Epithelial cell of proximal tubule (primary cell): ENCODE data around the gene RPL32. TPM values are rescaled to one million over a fixed set of nuclear protein-coding genes. Genes with fewer than 3 reads are reported as not detected.
A peak's percentile ranks its signal among the peaks of the same experiment; 100 is the strongest.
"Not testable (repeated sequence)": the region's sequence is repeated elsewhere in the genome, so short reads cannot be mapped to it uniquely, and the experiment has no call there.

Source experiments
- DNase-seq: peaks from one replicate; pipeline ENCODE4 v3.0.0-alpha.2; 2011; ENCODE audit warnings: low read depth
- H3K4me3 ChIP-seq: 2 replicates; pipeline ENCODE4 v1.5.1; 2011; ENCODE audit warnings: low read depth, mild to moderate bottlenecking, low read length
- total RNA-seq: library from RNA; depleted of rRNA; stranded (reverse); fragments of >200 nt; gene quantifications from 2 replicates; pipeline ENCODE4 v1.2.3, GENCODE V29; 2015
- TF ChIP-seq, protein P1 (sequence below): conservative IDR thresholded peaks from 2 replicates; pipeline ENCODE4 v1.5.1; 2012; ENCODE audit warnings: low read depth, mild to moderate bottlenecking, low read length

RPL32 gene
- total RNA-seq, 1 donor from 2014 or later: 1,030 TPM

DNA sequence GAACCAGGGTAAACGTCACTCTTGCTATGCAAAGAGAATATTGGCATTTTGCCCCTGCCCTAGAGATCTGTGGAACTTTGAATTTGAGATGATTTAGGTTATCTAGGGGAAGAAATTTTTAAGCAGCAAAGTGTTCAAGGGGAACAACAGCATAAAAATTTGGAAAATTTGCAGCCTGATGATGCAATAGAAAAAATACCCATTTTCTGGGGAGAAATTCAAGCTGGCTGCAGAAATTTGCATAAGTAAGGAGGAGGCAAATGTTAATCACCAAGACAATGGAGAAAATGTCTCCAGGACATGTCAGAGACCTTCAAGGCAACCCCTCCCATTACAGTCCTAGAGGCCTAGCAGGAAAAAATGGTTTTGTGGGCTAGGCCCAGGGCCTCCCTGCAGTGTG, 4.4 kb upstream of the RPL32 start:
- H3K4me3 ChIP-seq: no peak overlapping the region
- DNase-seq: no peak
- TF ChIP-seq, protein P1, sequence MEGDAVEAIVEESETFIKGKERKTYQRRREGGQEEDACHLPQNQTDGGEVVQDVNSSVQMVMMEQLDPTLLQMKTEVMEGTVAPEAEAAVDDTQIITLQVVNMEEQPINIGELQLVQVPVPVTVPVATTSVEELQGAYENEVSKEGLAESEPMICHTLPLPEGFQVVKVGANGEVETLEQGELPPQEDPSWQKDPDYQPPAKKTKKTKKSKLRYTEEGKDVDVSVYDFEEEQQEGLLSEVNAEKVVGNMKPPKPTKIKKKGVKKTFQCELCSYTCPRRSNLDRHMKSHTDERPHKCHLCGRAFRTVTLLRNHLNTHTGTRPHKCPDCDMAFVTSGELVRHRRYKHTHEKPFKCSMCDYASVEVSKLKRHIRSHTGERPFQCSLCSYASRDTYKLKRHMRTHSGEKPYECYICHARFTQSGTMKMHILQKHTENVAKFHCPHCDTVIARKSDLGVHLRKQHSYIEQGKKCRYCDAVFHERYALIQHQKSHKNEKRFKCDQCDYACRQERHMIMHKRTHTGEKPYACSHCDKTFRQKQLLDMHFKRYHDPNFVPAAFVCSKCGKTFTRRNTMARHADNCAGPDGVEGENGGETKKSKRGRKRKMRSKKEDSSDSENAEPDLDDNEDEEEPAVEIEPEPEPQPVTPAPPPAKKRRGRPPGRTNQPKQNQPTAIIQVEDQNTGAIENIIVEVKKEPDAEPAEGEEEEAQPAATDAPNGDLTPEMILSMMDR: no peak

DNA sequence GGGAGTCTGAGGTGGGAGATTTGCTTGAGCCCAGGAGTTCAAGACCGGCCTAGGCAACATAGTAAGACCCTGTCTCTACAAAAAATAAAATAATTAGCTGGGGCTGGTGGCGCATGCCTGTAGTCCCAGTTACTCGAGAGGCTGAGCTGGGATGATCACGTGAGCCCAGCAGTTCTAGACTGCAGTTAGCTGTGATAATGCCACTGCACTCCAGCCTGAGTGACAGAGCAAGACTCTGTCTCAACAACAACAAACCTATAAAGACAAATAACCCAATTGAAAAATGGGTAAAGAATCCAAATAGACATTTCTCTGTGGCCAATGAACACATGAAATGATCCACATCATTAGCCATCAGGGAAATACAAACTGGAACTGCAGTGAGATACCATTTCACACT, 1.1 kb upstream of the RPL32 start:
- no peak overlapping the region for H3K4me3 ChIP-seq
- DNase-seq: no peak
- TF ChIP-seq, protein P1: no peak

DNA sequence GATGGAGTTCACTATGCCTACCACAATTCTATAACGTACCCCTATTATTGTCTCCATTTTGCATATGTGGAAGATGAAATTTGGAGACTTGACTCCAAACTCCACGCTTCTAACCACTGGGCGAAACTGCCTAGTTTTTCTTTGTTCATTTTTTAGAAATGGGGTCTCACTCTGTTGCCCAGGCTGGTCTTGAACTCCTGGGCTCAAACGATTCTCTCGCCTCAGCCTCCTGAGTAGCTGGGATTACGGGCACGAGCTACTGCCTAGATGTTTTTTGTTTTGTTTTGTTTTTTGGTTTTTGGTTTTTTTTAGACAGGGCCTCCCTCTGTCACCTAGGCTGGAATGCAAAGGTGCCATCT, 584 bp upstream of the RPL32 start:
- DNase-seq: no peak
- H3K4me3 ChIP-seq: peak overlapping the region; percentile 88
- TF ChIP-seq, protein P1: no peak

DNA sequence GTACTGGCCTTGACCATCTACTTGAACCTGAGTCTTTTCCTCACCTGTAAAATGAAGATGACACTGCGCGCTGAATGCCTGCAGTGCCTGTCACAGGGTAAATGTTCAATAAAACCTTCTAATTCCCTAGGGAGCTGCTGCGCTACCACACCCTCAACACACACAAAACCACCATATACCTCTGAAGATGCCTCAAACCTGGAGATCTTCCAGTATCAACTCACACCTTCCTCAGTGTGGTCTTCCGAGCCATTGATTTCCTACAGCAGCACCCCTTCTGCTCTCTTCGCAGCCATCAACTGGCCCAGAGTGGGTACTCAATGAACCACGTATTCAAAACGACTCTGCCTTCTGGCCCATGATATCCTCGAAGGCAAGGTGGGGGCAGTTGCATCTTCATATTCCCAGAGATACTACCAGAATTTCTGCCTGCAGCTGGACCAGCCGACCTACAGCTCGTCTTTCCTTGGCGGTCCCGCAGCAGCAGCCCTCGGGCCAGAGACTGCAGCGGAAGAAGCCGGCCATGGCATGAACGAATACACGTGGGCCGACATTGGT, 695 bp downstream of the RPL32 start:
- H3K4me3 ChIP-seq: peak overlapping the region; percentile 88
- DNase-seq: no peak
- TF ChIP-seq, protein P1: no peak

DNA sequence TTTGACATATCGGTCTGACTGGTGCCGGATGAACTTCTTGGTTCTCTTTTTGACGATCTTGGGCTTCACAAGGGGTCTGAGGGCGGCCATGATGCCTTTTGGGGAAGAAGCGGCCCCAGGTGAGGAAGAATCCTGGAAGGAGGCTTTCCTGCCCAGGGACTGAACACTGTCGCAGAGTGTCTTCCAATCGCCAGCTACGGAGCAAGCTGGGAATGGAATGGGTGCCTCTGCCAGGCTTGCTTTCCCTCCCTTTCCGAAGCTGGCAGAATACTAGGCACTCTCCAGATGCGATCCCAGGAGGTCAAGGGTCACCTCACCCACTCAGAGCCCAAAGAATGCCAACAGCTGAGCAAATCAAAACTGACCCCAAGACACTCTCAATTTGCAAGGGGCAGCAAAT, 1.2 kb downstream of the RPL32 start:
- H3K4me3 ChIP-seq: peak overlapping the region; percentile 88
- not testable (repeated sequence) for DNase-seq

DNA sequence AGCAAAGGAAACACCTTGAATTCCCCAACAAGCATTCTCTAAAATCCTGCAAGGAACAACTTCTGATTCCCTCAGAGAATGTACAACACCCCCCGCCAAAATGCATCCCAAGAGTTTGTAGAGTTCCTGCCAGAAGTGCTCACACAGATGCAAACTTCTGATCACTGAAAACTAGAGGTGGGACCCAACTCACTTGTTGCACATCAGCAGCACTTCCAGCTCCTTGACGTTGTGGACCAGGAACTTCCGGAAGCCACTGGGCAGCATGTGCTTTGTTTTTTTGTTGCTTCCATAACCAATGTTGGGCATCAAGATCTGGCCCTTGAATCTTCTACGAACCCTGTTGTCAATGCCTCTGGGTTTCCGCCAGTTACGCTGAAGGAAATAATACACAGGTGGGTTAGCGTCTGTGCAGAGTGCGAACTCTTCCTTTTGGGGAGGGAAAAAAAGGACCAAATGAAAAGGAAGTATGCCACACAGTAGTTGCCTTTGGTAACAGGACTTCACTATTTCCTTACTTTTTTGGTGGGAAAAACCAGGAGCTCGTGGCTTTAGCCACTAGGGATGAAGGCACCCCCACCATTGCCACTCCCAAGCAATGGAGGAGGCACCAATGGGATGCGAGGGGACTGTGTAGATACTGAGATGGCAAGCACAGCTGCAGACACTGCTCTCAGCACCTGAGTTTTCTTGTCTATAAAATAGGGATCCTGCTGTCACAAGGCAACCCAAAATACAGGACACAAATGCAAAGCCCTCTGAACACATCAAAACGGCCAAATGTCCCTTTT, 2.0 kb downstream of the RPL32 start:
- DNase-seq: no peak
- TF ChIP-seq, protein P1: no peak
- H3K4me3 ChIP-seq: peak overlapping the region; percentile 88

DNA sequence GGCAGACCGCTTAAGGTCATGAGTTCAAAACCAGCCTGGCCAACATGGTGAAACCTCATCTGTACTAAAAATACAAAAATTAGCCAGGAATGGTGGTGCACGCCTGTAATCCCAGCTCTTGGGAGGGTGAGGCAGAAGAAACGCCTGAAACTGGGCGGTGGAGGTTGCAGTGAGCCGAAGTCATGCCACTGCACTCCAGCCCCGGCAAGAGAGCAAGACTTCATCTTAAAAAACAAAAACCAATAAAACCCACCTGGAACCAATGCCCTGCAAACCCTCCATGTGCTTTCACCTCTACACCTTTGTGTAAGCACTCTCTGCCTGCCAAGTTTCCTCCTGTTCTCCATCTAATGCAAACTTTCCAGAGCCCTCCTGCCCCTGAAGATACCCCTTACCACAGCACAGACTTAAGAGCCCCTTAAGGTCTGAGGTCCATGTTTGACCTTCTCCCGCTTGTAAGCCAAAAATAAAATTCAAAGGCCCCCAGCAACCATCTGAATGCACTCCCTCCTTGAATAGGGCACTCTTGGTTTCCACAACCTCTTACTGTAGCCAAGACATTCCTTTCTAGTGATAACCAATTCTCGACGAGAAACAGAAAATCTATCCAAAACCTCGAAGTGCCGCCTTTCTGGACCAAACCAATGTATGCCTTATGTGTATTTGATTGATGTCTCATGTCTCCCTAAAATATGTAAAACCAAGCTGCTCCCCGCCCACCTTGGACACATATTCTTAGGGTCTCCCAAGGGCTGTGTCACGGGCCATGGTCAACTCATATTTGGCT, 3.0 kb downstream of the RPL32 start:
- H3K4me3 ChIP-seq: no peak overlapping the region
- TF ChIP-seq, protein P1: no peak
- DNase-seq: no peak
